Measurements from ENCODE around the gene MKS1.

- TF ChIP-seq, protein P1, sequence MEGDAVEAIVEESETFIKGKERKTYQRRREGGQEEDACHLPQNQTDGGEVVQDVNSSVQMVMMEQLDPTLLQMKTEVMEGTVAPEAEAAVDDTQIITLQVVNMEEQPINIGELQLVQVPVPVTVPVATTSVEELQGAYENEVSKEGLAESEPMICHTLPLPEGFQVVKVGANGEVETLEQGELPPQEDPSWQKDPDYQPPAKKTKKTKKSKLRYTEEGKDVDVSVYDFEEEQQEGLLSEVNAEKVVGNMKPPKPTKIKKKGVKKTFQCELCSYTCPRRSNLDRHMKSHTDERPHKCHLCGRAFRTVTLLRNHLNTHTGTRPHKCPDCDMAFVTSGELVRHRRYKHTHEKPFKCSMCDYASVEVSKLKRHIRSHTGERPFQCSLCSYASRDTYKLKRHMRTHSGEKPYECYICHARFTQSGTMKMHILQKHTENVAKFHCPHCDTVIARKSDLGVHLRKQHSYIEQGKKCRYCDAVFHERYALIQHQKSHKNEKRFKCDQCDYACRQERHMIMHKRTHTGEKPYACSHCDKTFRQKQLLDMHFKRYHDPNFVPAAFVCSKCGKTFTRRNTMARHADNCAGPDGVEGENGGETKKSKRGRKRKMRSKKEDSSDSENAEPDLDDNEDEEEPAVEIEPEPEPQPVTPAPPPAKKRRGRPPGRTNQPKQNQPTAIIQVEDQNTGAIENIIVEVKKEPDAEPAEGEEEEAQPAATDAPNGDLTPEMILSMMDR (conservative IDR thresholded peaks at IDR 0.05; ENCODE audit: low read depth, low read length), result no peak
- TF ChIP-seq EZH2 (IDR thresholded peaks at IDR 0.05; ENCODE audit: low read length, unreplicated experiment) (no peak), EZH2phosphoT487 (IDR thresholded peaks at IDR 0.05; ENCODE audit: borderline replicate concordance, low read length) (no peak)
Measured at GRCh38 chr17:58205936-58206335, 13.1 kb downstream of the MKS1 start.
